Progenitor cell of endocrine pancreas (in vitro differentiated cells): Measurements from ENCODE around the gene MRTFA. TPM values are rescaled to one million over a fixed set of nuclear protein-coding genes. Genes with fewer than 3 reads are reported as not detected.

Source experiments
- DNase-seq: peaks from one replicate; pipeline ENCODE4 v3.0.0; 2021; ENCODE audit warnings: low spot score; ENCODE audit not compliant: unreplicated experiment
- H3K27ac Mint-ChIP-seq: 2 replicates; pipeline ENCODE4 v1.8.0; 2021; ENCODE audit warnings: mild to moderate bottlenecking, moderate library complexity, mixed read lengths
- H3K27me3 Mint-ChIP-seq: 2 replicates; pipeline ENCODE4 v1.8.0; 2021; ENCODE audit warnings: mixed read lengths
- H3K36me3 Mint-ChIP-seq: 2 replicates; pipeline ENCODE4 v1.8.0; 2022; ENCODE audit warnings: mixed read lengths; ENCODE audit not compliant: insufficient read depth
- H3K4me1 Mint-ChIP-seq: 2 replicates; pipeline ENCODE4 v1.8.0; 2021; ENCODE audit warnings: low read depth, mixed read lengths
- H3K4me3 Mint-ChIP-seq: 2 replicates; pipeline ENCODE4 v1.8.0; 2021; ENCODE audit warnings: low read depth, mild to moderate bottlenecking, moderate library complexity, mixed read lengths
- H3K9me3 Mint-ChIP-seq: 2 replicates; pipeline ENCODE4 v1.8.0; 2021; ENCODE audit warnings: low read depth, mixed read lengths
- CTCF ChIP-seq: fragments of 200-600 bp; sonication (generic); IDR thresholded peaks from one replicate; pipeline ENCODE4 v1.5.0; 2021; ENCODE audit warnings: antibody characterized with exemption, mild to moderate bottlenecking; ENCODE audit not compliant: unreplicated experiment
- total RNA-seq: library from RNA; stranded (reverse); gene quantifications from 2 replicates; pipeline ENCODE4 v1.2.1, GENCODE V29; 2021

Gene MRTFA
- total RNA-seq, 1 donor from 2014 or later, result 61.9 TPM

GRCh38 chr22:40436505-40437431, 199.8 kb downstream of the MRTFA start:
- Mint-ChIP-seq H3K36me3 (peaks cover 2% of the 10 kb centered on the region), H3K27me3 (no peaks in the 10 kb centered on the region), H3K27ac (peak overlapping the region; percentile 74), H3K9me3 (no peaks in the 10 kb centered on the region), H3K4me3 (no peak overlapping the region), H3K4me1 (peaks cover 8% of the 10 kb centered on the region)
- DNase-seq, result no peak
- TF ChIP-seq CTCF, result peak; percentile 78

GRCh38 chr22:40434745-40435144, 201.8 kb downstream of the MRTFA start:
- H3K9me3 Mint-ChIP-seq, result no peaks in the 10 kb centered on the region

GRCh38 chr22:40434106-40434505, 202.4 kb downstream of the MRTFA start:
- H3K27me3 Mint-ChIP-seq, result no peaks in the 10 kb centered on the region
- DNase-seq, result no peak
- peaks cover 5% of the 10 kb centered on the region for H3K36me3 Mint-ChIP-seq
- H3K4me1 Mint-ChIP-seq, result peaks cover 8% of the 10 kb centered on the region
- H3K27ac Mint-ChIP-seq, result peak overlapping the region; percentile 87
- TF ChIP-seq CTCF, result no peak
- H3K9me3 Mint-ChIP-seq, result no peaks in the 10 kb centered on the region
- no peak overlapping the region for H3K4me3 Mint-ChIP-seq

More at GRCh38 chr22:40434745-40435144, 201.8 kb downstream of the MRTFA start:
- H3K36me3 Mint-ChIP-seq, result peaks cover 2% of the 10 kb centered on the region
- DNase-seq, result no peak
- no peak overlapping the region for H3K4me3 Mint-ChIP-seq
- H3K27ac Mint-ChIP-seq, result no peak overlapping the region
- TF ChIP-seq CTCF, result no peak
- H3K4me1 Mint-ChIP-seq, result peaks cover 8% of the 10 kb centered on the region
- H3K27me3 Mint-ChIP-seq, result no peaks in the 10 kb centered on the region

GRCh38 chr22:40433416-40434090, 203.0 kb downstream of the MRTFA start:
- peaks cover 8% of the 10 kb centered on the region for H3K4me1 Mint-ChIP-seq
- no peak overlapping the region for H3K4me3 Mint-ChIP-seq
- H3K27me3 Mint-ChIP-seq, result no peaks in the 10 kb centered on the region
- no peaks in the 10 kb centered on the region for H3K9me3 Mint-ChIP-seq
- DNase-seq, result no peak
- TF ChIP-seq CTCF, result no peak
- no peak overlapping the region for H3K27ac Mint-ChIP-seq
- peaks cover 9% of the 10 kb centered on the region for H3K36me3 Mint-ChIP-seq

- Mint-ChIP-seq H3K36me3 (peaks cover 9% of the 10 kb centered on the region), H3K4me1 (peaks cover 6% of the 10 kb centered on the region), H3K27ac (no peak overlapping the region), H3K9me3 (no peaks in the 10 kb centered on the region), H3K27me3 (no peaks in the 10 kb centered on the region), H3K4me3 (no peak overlapping the region)
- TF ChIP-seq CTCF, result no peak
- no peak for DNase-seq
Observed at GRCh38 chr22:40432625-40433024, 203.9 kb downstream of the MRTFA start.
